OCI-LY1 (cell line): ENCODE results near the gene DEPP1.

Experiments
- H2AFZ ChIP-seq: fragments of 200-600 bp; sonication (generic), shearing (Covaris generic); 2 replicates; pipeline ENCODE4 v1.6.0; 2014; ENCODE audit warnings: antibody characterized with exemption, mild to moderate bottlenecking, low read length
- H3F3A ChIP-seq: fragments of 200-600 bp; sonication (generic), shearing (Covaris generic); 2 replicates; pipeline ENCODE4 v1.6.0; 2014; ENCODE audit warnings: mild to moderate bottlenecking, antibody characterized with exemption, low read length, moderate library complexity; ENCODE audit not compliant: insufficient read depth
- H3K27ac ChIP-seq: fragments of 200-600 bp; sonication (generic); 2 replicates; pipeline ENCODE4 v1.5.1; 2014; ENCODE audit warnings: low read length, mixed run types, mild to moderate bottlenecking, low read depth; ENCODE audit not compliant: poor library complexity, severe bottlenecking
- H3K27me3 ChIP-seq: fragments of 200-600 bp; sonication (generic); 2 replicates; pipeline ENCODE4 v1.6.0; 2014; ENCODE audit warnings: antibody characterized with exemption, mild to moderate bottlenecking, low read length, moderate library complexity; ENCODE audit not compliant: insufficient read depth
- H3K36me3 ChIP-seq: fragments of 200-600 bp; sonication (generic); 2 replicates; pipeline ENCODE4 v1.6.1; 2014; ENCODE audit warnings: mild to moderate bottlenecking, antibody characterized with exemption, low read length, moderate library complexity, mixed read lengths; ENCODE audit not compliant: insufficient read depth
- H3K4me1 ChIP-seq: fragments of 200-600 bp; sonication (generic); 2 replicates; pipeline ENCODE4 v1.5.1; 2014; ENCODE audit warnings: mild to moderate bottlenecking, low read length, moderate library complexity; ENCODE audit not compliant: insufficient read depth, severe bottlenecking
- H3K4me2 ChIP-seq: fragments of 200-600 bp; sonication (generic), shearing (Covaris generic); 2 replicates; pipeline ENCODE4 v1.6.1; 2014; ENCODE audit warnings: low read length
- H3K4me3 ChIP-seq: fragments of 200-600 bp; sonication (generic); 2 replicates; pipeline ENCODE4 v1.5.1; 2014; ENCODE audit warnings: low read length, low read depth, mild to moderate bottlenecking, mixed read lengths; ENCODE audit not compliant: poor library complexity, severe bottlenecking
- H3K79me2 ChIP-seq: fragments of 200-600 bp; shearing (Covaris generic); 2 replicates; pipeline ENCODE4 v1.6.1; 2016; ENCODE audit warnings: mixed run types, low read length, mixed read lengths; ENCODE audit not compliant: insufficient read depth
- H3K9ac ChIP-seq: fragments of 200-600 bp; sonication (generic), shearing (Covaris generic); 2 replicates; pipeline ENCODE4 v1.6.1; 2014; ENCODE audit warnings: mild to moderate bottlenecking, low read length, mixed read lengths
- H3K9me2 ChIP-seq: fragments of 200-600 bp; sonication (generic), shearing (Covaris generic); 2 replicates; pipeline ENCODE4 v1.6.1; 2014; ENCODE audit warnings: low read depth, mild to moderate bottlenecking, low read length, mixed read lengths
- H3K9me3 ChIP-seq: fragments of 200-600 bp; shearing (Covaris generic); 2 replicates; pipeline ENCODE4 v1.6.1; 2014; ENCODE audit warnings: low read length, mixed read lengths
- H4K20me1 ChIP-seq: fragments of 200-600 bp; sonication (generic), shearing (Covaris generic); 2 replicates; pipeline ENCODE4 v1.6.0; 2016; ENCODE audit warnings: mild to moderate bottlenecking, low read length; ENCODE audit not compliant: insufficient read depth
- CTCF ChIP-seq: fragments of 200-600 bp; sonication (generic), shearing (Covaris generic); IDR thresholded peaks from 2 replicates; pipeline ENCODE4 v1.5.1; 2017; ENCODE audit warnings: mild to moderate bottlenecking, antibody characterized with exemption, low read length, moderate library complexity, mixed read lengths
- EZH2 ChIP-seq: fragments of 200-600 bp; sonication (generic), shearing (Covaris generic); IDR thresholded peaks from 2 replicates; pipeline ENCODE4 v1.8.0; 2017; ENCODE audit warnings: borderline replicate concordance, mixed run types, mild to moderate bottlenecking, antibody characterized with exemption, low read length, moderate library complexity, mixed read lengths

Gene DEPP1

GRCh38 chr10:44985175-44985681 lies 6.6 kb upstream of the DEPP1 start:
- H3K9me3 ChIP-seq, result no peaks in the 10 kb centered on the region
- H3K27ac ChIP-seq, result no peak overlapping the region
- H3K27me3 ChIP-seq, result peaks cover 3% of the 10 kb centered on the region; the same call in 1 of the 2 replicates
- H3K9me2 ChIP-seq, result no peaks in the 10 kb centered on the region
- no peaks in the 10 kb centered on the region for H4K20me1 ChIP-seq
- no peaks in the 10 kb centered on the region for H3K36me3 ChIP-seq
- no peaks in the 10 kb centered on the region for H3K79me2 ChIP-seq
- no peak overlapping the region for H3K9ac ChIP-seq
- no peak overlapping the region for H2AFZ ChIP-seq
- H3K4me2 ChIP-seq, result no peak overlapping the region
- no peaks in the 10 kb centered on the region for H3F3A ChIP-seq
- no peak overlapping the region for H3K4me3 ChIP-seq
- TF ChIP-seq CTCF, result no peak
- no peaks in the 10 kb centered on the region for H3K4me1 ChIP-seq

- Histone ChIP-seq H3K9me2 (no peaks in the 10 kb centered on the region), H3K9ac (no peak overlapping the region), H3K4me3 (no peak overlapping the region), H3K27ac (no peak overlapping the region), H3F3A (no peaks in the 10 kb centered on the region), H3K4me1 (no peaks in the 10 kb centered on the region), H3K36me3 (no peaks in the 10 kb centered on the region), H3K4me2 (no peak overlapping the region), H4K20me1 (no peaks in the 10 kb centered on the region), H3K9me3 (no peaks in the 10 kb centered on the region), H2AFZ (no peak overlapping the region), H3K79me2 (no peaks in the 10 kb centered on the region), H3K27me3 (peaks cover 3% of the 10 kb centered on the region; the same call in 1 of the 2 replicates)
- TF ChIP-seq CTCF (no peak), EZH2 (no peak)
Measured at GRCh38 chr10:44984671-44985101, 6.1 kb upstream of the DEPP1 start.

- H3K4me1 ChIP-seq, result no peaks in the 10 kb centered on the region
- H4K20me1 ChIP-seq, result no peaks in the 10 kb centered on the region
- no peak overlapping the region for H3K27ac ChIP-seq
- no peaks in the 10 kb centered on the region for H3K9me3 ChIP-seq
- TF ChIP-seq CTCF (no peak), EZH2 (no peak)
- no peak overlapping the region for H3K4me3 ChIP-seq
- no peaks in the 10 kb centered on the region for H3K36me3 ChIP-seq
- H3F3A ChIP-seq, result no peaks in the 10 kb centered on the region
- no peak overlapping the region for H3K9ac ChIP-seq
- no peak overlapping the region for H2AFZ ChIP-seq
- no peaks in the 10 kb centered on the region for H3K9me2 ChIP-seq
- H3K27me3 ChIP-seq, result peaks cover 3% of the 10 kb centered on the region; the same call in 1 of the 2 replicates
- no peak overlapping the region for H3K4me2 ChIP-seq
- H3K79me2 ChIP-seq, result no peaks in the 10 kb centered on the region
Measured at GRCh38 chr10:44983895-44984278, 5.3 kb upstream of the DEPP1 start.
